ENCODE data around the gene NDUFC2. TPM values are rescaled to one million over a fixed set of nuclear protein-coding genes. Genes with fewer than 3 reads are reported as not detected.
A peak's percentile ranks its signal among the peaks of the same experiment; 100 is the strongest.

The NDUFC2 gene
- total and polyA plus RNA-seq, 2 of the 13 experiments (the other 11 are each of a cell fraction or from before 2014, with no cell fraction given): 256 to 363 TPM

GRCh38 chr11:78079232-78080083 is at the start of gene NDUFC2 (continued):
- TF ChIP-seq ZBTB20 (CRISPR knock-in tag; IDR thresholded peaks at IDR 0.05; ENCODE audit: borderline replicate concordance, low read depth) (peak; percentile 79), RARA (CRISPR knock-in tag; IDR thresholded peaks at IDR 0.05) (peak; percentile 71), RBFOX2 (IDR thresholded peaks at IDR 0.05; ENCODE audit: low read depth, low read length) (peak; percentile 97), TCF7L2 (IDR thresholded peaks at IDR 0.05; ENCODE audit: low read depth, low read length) (no peak), ZNF253 (CRISPR knock-in tag; IDR thresholded peaks at IDR 0.05; ENCODE audit: borderline replicate concordance) (peak; percentile 90), ZNF530 (CRISPR knock-in tag; IDR thresholded peaks at IDR 0.05; ENCODE audit: low read depth) (no peak), IKZF4 (CRISPR knock-in tag; IDR thresholded peaks at IDR 0.05; ENCODE audit: borderline replicate concordance, low read depth, not compliant biosample characterization) (peak; percentile 86), TRIM24 (CRISPR knock-in tag; IDR thresholded peaks at IDR 0.05) (no peak), SP1 (IDR thresholded peaks at IDR 0.05) (no peak), SP1 (CRISPR knock-in tag; IDR thresholded peaks at IDR 0.05) (peak; percentile 84), ZNF792 (CRISPR knock-in tag; IDR thresholded peaks at IDR 0.05) (peak; percentile 80), MEIS1 (CRISPR knock-in tag; IDR thresholded peaks at IDR 0.05; ENCODE audit: borderline replicate concordance) (peak; percentile 84; the same call in 1 of the 2 replicates), ZBTB33 (CRISPR knock-in tag; IDR thresholded peaks at IDR 0.05) (peak; percentile 74), ZNF777 (CRISPR knock-in tag; IDR thresholded peaks at IDR 0.05) (no peak), SMYD3 (CRISPR knock-in tag; IDR thresholded peaks at IDR 0.05) (0 out of 2 replicates have a peak, but pooled peaks have one; percentile 16), TFDP2 (CRISPR knock-in tag; IDR thresholded peaks at IDR 0.05) (peak; percentile 81), MAX (IDR thresholded peaks at IDR 0.05) (peak; percentile 96), ZNF724P (CRISPR knock-in tag; IDR thresholded peaks at IDR 0.05; ENCODE audit: borderline replicate concordance) (peak; percentile 44; the same call in 1 of the 2 replicates), ZNF121 (CRISPR knock-in tag; IDR thresholded peaks at IDR 0.05) (peak; percentile 57; the same call in 1 of the 2 replicates), ZNF773 (CRISPR knock-in tag; IDR thresholded peaks at IDR 0.05; ENCODE audit: borderline replicate concordance) (peak; percentile 95; the same call in 1 of the 2 replicates), TEAD3 (CRISPR knock-in tag; optimal IDR thresholded peaks at IDR 0.05; ENCODE audit: borderline replicate concordance) (peak; percentile 81), KLF13 (CRISPR knock-in tag; IDR thresholded peaks at IDR 0.05) (no peak), ZNF740 (CRISPR knock-in tag; IDR thresholded peaks at IDR 0.05) (peak; percentile 78; the same call in 1 of the 2 replicates), CCDC6 (CRISPR knock-in tag; IDR thresholded peaks at IDR 0.05) (peak; percentile 93), ONECUT2 (CRISPR knock-in tag; IDR thresholded peaks at IDR 0.05) (peak; percentile 63; the same call in 1 of the 2 replicates)
